ENCODE measurements around the gene USF3.
A peak's percentile ranks its signal among the peaks of the same experiment; 100 is the strongest.

DNA sequence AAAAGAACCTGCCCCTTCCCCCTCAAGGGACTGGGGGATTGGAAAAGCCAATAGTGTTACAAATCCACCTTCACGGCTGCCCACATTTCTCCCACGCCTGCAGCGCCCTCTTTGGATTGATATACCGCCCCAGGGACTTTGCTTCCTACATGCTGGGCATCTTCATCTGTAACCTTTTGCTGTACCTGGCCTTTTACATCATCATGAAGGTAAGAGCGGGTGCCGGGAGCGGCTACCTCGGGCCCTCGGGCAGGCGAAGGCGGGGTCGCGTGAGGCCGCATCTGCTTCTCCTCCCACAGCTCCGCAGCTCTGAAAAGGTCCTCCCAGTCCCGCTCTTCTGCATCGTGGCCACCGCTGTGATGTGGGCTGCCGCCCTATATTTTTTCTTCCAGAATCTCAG, 73.1 kb downstream of the USF3 start:
- TF ChIP-seq, protein P1, sequence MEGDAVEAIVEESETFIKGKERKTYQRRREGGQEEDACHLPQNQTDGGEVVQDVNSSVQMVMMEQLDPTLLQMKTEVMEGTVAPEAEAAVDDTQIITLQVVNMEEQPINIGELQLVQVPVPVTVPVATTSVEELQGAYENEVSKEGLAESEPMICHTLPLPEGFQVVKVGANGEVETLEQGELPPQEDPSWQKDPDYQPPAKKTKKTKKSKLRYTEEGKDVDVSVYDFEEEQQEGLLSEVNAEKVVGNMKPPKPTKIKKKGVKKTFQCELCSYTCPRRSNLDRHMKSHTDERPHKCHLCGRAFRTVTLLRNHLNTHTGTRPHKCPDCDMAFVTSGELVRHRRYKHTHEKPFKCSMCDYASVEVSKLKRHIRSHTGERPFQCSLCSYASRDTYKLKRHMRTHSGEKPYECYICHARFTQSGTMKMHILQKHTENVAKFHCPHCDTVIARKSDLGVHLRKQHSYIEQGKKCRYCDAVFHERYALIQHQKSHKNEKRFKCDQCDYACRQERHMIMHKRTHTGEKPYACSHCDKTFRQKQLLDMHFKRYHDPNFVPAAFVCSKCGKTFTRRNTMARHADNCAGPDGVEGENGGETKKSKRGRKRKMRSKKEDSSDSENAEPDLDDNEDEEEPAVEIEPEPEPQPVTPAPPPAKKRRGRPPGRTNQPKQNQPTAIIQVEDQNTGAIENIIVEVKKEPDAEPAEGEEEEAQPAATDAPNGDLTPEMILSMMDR (IDR thresholded peaks at IDR 0.05), result peak; percentile 53
- TF ChIP-seq EZH2phosphoT487 (IDR thresholded peaks at IDR 0.05) (no peak), EZH2 (IDR thresholded peaks at IDR 0.05) (no peak)
